Erythroblast (primary cell): Measurements from ENCODE around the gene NTN1.

ENCODE experiments used
- GATA1 ChIP-seq: IDR thresholded peaks from 2 replicates; pipeline ENCODE4 v1.6.1; 2011; ENCODE audit warnings: low read depth, mild to moderate bottlenecking, control low read depth, low read length, moderate library complexity
- POLR2A ChIP-seq: IDR thresholded peaks from 2 replicates; pipeline ENCODE4 v1.6.1; 2011; ENCODE audit warnings: mild to moderate bottlenecking, low read length

DNA sequence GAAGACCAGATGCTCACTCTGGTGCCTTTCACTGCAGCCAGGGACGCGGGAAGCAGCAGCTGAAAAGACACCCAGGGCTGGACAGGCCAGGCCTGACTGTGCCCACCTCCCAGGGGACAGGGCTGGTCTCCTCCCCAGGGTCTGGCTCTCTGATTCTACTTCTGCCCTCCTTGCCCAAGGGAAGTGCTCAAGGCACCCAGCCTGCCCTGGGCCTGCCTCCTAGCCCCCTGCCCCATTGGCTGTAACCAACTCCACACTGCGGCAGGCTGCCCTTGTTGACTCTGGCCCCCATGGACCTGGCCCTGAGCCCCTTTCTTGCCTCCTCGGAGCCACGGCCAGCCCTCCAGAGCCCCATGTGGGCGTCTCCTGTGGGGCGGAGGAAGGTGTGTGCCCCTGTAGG lies 212.5 kb downstream of the NTN1 start:
- TF ChIP-seq POLR2A, result no peak
- no peak for TF ChIP-seq GATA1
